GOT3 (cell line): Measurements from ENCODE around the gene OGN.

Experiments
- DNase-seq: peaks from one replicate; lab custom pipeline; 2025; ENCODE audit warnings: mixed read lengths; lab: John Stamatoyannopoulos, UW

OGN gene

GRCh38 chr9:92345582-92345981, 58.8 kb downstream of the OGN start:
- DNase-seq, result no peak

- no peak for DNase-seq
Measured at GRCh38 chr9:92342825-92343488, 61.4 kb downstream of the OGN start.

GRCh38 chr9:92341578-92341977, 62.8 kb downstream of the OGN start:
- no peak for DNase-seq

GRCh38 chr9:92333282-92333634, 71.1 kb downstream of the OGN start:
- DNase-seq, result no peak
